SIG-M5 treated with dmso at 0.1 percent for 504 hours (cell line): ENCODE results near the gene JAZF1.
A peak's percentile ranks its signal among the peaks of the same experiment; 100 is the strongest.

Source experiments
- DNase-seq: peaks from one replicate; lab custom pipeline; 2025; ENCODE audit not compliant: unreplicated experiment; lab: John Stamatoyannopoulos, UW

The JAZF1 gene

DNA sequence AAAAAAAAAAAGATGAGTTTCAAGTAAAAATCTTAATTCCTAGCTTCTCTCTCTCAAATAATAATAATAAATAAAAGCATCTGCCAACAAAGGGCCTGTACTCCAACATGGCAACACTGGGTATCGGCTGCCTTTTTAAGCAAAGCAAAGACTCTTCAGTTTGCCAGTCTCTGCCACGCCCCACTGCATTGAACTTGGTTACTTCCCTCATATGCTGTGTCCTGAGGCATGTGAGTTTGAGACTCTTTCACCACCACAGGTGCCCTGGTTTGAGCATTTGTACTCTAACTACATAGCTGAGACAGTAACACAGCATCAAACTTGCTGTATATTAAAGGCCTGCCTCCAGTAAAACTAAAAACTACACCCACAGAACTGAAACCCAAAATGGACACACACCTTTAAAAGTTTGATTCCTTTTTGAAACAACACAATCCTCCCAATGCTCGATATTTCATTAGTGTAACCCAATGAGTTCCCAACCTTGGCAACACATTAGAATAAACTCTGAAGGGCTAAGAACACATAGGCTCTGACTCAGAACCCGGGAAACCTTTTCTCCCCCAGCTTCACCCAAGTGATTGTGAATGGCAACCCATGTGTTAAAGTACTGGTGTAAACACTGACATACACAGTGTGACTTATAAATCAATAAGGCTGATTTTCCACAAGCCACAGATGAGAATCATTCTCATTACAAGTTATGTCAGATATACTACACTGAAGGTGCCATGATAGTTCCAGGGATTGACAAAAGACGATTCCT lies 12.0 kb downstream of the JAZF1 start:
- no peak for DNase-seq

DNA sequence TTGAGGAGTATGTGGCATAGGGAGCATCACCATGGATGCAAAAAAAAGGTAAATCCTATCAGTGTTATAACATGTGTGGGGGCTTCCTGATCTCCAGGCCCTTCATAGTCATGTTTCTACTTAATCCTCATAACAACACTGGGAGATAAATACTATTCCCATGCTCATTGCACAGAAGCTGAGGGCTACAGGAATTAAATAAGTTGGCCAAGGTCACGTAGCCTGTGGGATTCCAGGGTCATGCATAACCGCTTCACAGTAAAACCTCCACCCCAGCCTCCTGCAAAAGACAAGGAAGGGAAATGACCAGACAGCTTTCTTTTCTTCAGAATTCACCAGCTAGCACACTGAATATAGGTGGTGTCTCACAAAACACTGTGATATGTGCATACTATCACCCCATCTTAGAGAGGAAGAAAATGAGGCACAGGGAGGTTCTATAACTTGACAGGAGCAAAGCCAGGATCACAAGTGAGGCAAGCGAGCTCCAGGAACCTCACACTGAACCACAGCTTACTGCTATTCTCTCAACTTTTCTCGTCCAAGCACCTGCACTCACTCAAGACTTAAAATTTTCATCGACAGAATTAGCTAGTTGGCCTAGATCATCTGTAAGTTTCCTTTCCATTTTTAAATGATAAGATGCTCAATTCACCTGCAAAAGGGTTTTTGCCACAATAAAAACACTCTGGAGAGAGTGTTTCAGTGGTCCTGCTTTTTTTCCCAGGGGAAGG lies 13.4 kb downstream of the JAZF1 start:
- DNase-seq: no peak

DNA sequence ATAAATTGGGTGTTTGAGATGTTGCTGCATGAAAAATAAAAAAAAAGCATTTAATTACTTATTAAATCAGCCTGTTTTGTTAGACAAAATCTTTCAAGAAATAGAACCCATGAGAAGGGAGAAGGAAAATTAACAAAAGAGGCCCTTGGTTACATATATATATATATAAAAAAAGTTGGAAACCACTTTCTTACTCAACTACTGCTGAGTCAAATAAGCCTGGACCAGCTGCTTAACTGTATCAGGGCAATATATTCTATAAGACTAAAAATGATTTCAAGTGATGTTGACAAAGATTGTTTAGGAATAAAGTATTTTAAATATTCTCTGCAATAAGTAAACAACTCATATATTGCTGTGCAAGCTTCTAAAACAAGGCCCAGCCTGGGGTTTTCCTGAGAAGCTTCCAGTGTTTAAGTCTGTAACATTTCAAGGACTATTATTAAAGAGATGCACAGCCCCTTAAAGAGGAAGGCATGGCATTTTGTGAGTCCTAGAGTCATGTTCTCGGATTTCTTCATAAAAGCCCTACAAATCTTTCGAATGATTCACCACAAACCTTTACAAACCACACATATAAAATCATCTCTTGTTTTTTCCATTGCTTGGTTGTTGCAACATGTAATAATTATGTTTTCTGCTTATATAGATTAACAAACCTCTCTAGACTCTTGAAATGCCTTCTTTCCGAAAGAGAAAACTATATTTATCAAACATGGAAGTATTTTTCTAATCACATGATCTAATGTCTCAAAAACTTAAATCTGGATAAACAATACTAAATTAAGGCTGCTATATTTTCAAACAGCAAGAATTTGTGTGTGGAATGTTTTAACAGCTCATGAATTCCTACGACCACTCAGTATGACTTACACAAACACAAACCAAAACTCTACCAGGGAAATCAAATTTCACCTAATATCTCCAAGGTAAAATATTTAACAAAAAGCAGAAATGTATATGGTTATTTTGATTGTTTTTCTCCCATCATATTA lies 14.3 kb downstream of the JAZF1 start:
- DNase-seq: no peak

DNA sequence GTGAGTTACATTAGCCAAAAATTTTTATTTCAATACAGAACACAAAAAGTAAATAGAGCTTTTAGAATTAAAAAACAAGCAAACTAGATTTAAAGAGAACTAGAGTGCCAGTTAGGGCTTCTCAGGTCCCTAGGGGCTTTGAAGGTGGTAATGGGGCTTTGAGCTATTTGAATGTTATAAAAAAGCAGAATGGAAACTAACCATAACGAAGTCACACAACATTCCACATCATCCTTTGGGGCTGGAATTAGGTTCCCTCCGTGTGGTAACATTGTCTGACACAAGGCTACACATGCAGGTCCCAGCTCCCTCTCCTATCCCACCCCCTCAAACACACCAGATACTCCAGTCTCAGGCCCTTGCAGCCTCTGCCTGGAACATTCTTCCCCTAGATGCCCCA lies 15.3 kb downstream of the JAZF1 start:
- no peak for DNase-seq

DNA sequence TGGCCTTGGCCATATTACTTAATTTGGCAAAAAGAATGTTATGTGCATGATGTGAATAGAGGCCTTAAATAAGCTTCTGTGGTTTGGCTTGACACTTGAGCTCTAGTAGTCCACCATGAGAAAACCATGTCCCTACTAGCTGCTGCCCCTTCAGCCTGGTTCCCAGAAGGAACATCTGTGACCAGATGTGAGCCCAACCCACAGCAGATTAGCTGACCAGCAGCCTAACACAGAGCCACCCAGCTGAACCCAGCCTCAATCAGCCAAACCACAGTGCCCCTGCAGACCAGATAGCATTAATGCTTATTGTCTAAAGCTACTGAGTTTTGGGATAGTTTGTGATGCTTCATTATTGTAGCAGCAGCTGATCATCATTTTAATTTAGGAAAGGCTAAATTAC lies 16.6 kb downstream of the JAZF1 start:
- no peak for DNase-seq

DNA sequence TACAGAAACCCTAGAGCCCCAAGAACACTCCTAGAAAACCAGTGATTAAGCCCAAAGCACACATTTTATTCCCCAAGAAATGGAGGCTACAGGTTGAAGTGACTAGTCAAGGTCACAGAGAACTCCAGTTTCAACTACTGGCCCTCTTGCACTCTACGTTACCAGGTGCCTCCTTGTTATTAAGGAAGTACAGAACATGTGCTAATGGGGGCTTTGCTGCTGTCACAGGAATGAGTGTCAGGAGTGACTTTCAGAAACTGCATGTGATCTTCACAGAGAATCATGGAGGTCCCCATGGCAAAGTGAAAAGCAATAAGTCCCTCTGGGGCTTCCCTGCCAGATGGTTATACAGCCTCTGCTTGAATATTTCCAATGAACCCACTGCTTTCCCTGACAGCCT lies 19.3 kb downstream of the JAZF1 start:
- no peak for DNase-seq

DNA sequence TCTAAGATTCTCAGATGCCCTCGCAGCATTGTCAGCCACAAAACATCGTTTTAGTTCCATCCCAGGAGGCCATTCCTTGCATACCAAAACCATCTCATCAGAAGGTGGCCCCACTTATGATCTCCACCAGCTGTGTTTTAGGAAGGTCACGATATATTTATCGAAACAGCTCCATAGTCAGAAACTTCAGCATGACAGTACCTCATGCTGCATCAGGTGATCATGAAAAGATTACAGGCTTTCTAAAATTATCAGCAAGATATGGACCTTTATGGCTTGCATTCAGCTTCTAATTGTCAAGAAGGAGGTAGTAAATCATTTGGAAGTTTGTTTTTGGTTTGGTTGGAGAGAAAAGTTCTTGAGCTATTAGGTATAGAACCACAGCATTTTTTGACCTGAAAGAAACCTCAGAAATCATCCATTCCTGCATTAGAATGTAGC lies 20.0 kb downstream of the JAZF1 start:
- DNase-seq: no peak

DNA sequence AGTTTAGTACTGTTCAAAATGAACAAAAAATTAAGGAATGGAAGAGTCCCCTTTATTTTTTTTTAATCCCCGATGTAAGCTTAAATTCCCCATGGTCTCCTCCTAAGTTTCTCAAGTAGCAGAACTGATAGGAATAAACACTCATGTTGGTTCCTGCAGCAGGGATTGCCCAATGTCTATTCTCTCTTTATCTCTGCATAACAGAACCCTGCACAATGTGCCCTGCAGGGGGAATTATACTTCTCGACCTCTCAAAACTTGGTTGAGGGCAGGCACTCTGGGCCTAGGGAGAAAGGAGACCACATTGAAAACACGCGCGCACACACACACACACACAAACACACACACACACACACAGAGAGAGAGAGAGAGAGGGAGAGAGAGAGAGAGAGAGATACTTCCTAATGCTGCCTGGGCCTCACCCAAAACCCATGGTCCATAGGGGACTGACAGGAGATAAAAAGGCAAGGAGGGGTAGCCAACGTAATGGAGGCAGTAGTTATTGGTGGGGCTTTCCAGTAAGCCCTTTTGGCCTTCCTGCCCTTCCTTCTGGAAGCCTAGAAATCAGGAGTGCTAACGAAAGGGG lies 22.7 kb downstream of the JAZF1 start:
- peak; percentile 13 for DNase-seq

DNA sequence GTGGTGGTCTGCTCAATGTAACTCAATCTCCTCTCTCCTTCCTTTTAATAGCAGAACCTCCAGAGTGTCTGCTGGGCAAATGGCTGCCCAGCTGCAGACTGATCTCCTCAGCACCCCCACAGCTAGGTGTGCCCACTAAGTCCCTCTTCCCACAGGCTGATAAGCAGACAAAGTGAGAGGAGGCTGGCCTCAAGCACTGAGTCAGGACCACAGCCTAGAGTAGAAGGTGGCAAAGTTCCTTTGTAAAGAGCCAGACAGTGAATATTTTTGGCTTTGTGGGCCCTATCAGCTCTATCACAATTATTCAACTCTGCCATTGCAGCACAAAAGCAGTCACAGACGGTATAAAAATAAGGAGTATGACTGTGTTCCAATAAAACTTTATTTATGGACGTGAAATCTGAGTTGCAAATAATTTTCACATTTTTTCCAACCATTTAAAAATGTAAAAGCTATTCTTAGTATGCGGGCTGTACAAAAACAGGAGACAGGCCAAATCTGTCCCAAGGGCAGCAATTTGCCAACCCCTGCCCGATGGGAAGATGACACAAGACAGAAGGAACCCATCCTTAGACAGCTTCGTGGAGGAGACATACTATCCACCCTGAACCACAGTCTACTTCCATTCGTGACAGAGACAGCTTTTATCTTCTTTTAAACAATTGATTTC lies 23.4 kb downstream of the JAZF1 start:
- DNase-seq: no peak

DNA sequence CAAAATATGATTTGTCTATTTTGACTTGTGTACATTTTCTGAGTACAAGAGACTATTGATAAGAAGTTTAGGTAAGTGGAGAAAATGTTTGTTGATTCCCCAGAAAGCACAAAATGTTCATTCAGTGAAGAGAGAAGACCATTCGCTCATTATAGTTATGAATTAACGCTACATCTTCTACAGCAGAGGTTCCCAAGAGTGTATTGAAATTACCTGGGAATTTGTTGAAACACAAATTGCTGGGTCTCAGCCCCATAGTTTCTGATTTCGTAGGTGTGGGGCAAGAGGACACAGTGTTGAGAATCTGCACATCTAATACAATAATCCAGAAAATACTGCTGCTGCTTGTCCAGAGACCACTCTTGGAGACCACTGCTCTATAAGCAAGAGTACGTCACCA lies 24.2 kb downstream of the JAZF1 start:
- DNase-seq: no peak

DNA sequence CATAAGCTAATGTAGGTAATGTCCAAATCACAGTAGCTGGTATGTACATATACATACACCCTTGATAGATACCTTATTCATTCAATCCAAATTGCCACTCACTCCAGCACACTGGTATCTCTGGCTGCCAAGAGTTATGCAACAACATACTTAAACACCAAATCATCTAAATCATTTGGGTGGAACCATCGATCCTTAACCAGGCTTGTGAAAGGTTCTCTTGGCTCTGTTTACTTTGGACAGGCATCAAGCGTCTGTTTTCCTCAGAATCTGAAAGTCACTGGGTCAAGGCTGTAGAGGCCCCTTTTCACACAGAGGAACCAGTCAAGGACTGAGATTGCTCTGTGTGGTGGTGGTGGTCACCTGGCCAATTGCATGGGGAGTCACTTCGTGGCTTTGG lies 24.6 kb downstream of the JAZF1 start:
- no peak for DNase-seq

DNA sequence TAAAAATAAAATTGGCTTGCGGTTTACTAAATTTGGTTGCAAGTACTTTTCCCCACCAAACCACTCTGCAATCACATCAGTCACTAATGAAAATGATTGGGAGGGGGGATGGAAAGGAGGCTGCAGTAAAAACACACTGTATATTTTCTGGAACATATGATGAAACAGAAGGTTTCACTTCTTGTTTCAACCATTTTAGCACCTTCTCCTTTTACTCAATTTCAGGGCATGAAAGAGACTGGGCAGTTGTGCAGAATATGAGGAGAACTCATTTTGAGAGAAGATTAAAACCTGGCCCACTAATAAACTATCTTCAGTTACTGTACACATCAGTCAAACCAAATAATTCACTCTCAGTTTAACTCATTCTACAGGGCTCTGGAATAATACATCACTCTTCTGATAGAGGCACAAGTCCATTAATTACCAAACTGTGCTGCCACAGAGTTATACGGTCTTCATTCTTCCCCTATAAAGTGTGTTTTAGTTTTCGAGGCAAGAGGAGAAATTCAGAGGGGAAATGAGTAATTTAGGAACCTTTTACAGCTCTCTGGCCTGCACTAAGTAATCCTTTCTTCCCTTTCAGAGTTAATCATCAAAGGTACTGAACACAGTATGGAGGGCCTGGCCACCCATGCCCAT lies 25.5 kb downstream of the JAZF1 start:
- DNase-seq: peak; percentile 96

DNA sequence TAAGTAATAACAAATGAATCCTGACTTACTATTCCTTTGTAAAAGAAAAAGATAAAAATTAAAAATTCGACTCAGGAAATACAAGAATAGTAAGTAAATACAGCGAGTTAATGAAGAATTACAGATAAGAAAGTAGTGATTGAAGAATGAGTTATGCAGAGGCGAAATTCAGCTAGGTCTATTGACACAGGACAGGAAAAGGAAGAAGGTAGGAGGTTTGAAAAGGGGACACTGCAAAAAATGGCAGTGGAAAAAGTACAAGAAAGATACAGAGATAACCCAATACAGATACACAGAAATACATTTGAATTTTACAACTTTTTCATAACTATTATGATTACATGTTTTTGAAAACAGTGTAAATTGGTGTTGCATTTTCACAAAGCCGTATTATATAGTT lies 28.0 kb downstream of the JAZF1 start:
- no peak for DNase-seq

DNA sequence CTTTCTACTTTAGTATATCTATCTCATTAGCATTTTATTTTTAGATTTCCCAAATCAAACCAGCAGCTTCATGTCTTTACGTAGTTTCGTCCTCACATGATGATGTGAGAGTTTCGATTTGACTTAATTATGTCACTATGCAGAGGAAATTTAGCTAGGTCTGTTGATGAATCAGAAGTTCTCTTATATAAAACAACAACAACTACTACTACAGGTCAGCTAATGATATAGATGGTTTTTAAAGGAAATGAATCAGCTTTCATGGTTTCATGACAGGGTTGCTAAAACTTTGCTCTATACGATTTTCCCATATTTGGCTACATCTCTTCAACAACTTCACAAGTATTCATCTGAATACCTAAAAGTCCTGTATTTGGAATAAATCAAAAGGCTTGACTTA lies 28.6 kb downstream of the JAZF1 start:
- DNase-seq: no peak

DNA sequence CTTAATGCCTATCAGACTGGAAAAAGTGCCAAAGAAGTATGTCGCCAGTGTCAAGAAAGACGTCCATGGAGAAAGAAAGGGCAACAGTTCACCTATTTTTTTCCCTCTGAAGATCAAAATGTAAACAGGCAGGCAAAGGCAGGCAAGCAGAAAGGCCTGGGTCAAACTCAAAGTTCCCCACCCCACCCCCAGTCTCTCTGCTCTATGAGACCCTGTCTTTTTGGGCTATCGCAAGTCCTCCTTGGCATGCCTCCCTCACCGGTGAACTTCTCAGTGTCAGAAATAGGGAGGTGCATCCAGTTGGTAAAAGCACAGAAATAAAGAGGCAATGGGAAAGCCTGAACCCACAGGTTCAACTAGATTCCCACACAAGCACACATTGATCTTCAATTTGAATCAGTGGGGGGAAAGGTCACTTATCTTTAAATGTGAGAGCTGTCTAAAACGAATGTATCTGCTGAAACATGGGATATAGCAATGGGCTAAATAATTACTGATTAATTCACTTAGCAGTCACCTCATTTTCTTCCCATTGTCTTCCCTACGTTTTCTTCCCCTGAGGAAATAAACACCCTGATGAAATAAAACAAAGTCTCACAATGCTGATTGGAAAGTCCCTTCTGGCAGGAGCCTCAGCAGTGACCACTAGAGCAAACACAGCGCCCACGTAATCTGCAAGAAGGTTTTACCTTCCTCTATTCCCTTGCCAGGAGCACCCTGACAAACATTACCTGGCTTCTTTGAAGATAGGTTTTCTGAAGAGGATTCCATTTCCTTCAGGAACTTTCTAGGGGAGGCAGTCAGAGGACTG lies 31.1 kb downstream of the JAZF1 start:
- DNase-seq: no peak

DNA sequence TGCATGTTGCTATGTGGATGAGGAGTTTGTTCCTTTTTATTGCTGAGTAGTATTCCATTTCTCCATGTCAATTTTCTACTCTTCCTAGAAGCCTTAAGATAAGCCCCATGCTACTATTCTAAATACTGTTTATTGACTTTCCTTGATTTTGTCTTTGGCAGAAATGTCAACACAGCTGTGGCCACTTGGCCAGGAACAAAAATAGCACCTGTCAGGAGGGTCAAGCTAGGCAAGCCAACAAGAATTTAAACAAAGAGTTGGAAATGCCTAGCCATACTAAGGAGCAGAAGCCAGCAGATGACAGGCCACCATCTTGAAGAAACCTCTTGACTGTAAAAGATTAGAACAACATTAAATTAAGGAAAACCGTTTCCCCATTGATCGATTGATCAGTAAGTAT lies 34.7 kb downstream of the JAZF1 start:
- no peak for DNase-seq

DNA sequence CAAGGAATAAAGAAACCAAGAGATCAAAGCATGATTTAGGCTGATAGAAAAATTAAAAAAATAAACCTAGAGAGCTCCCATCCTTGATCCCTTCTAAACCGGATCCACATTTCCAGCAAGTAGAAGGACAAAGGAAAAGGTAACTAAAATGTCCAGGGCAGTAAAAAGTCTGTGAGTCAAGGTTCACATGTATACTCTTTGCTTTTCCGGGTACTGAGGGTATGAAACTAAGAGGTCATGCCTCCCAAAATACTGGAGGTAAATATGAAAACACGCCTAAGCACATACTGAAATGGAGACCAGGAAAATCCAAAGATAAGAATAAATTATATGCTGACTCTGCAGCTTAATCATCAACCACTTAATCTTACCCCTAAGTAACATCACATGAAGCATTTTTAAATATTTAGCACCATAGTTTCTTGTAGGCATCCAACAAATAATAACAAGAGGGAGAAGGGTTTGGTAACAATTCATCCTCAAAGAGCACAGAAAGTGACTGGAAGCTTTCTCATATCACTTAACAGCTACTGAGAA lies 35.4 kb downstream of the JAZF1 start:
- DNase-seq: no peak

DNA sequence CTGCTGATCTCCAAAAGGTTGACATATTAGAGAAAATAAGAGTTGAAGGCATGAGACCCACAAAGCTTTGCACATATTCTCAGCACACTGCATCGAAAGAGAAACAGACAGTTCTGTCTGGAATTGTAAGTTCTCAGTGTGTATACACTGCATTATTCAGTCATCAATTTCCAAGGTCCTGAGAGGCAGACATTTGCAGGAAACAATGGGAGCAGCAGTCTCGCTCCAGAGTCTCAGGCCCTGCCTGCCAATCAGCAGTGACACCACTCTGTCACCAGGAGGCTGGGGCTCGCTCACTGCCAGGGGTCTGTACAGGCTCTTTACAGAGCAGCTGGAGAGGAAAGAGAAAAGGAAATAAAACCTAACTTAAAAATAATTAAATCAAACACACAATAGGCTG lies 36.3 kb downstream of the JAZF1 start:
- DNase-seq: no peak

DNA sequence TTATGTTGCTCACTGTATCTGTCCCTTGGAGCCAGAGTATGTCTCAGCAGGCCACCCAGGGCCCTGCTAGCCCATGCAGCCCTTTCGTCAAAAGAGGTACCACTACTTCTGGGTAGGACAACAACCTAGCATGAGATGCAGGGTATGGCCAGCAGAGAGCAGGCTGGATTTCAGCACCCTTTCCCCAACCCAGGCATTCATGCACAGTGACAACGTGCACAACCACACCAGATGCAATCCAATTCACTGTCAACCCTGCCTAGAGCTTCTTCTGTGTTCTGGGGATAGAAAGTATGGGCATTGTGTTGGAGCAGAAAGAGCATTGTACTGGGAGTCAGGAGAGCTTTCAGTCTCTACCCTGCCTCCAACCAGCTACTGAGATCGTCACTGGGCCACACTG lies 37.9 kb downstream of the JAZF1 start:
- DNase-seq: no peak
